K562 (cell line): ENCODE data around the gene SLC13A4.

Experiments used
- BRD4 ChIP-seq: fragments of 200-600 bp; sonication (generic); IDR thresholded peaks from 2 replicates; pipeline ENCODE4 v1.6.1; 2017; ENCODE audit warnings: inconsistent platforms
- KDM1A ChIP-seq, 2 experiments: fragments of 450-650 bp; IDR thresholded peaks; 2 replicates each; pipeline ENCODE4 v1.6.1; 2016; ENCODE audit warnings: mild to moderate bottlenecking in 2 of 2
- POLR2AphosphoS5 ChIP-seq: IDR thresholded peaks from 2 replicates; pipeline ENCODE4 v1.6.1; 2011; ENCODE audit warnings: mild to moderate bottlenecking, low read depth, low read length, moderate library complexity; ENCODE audit not compliant: control insufficient read depth, insufficient read depth
- RFX1 ChIP-seq: fragments of 450-650 bp; IDR thresholded peaks from 2 replicates; pipeline ENCODE4 v1.6.1; 2016; ENCODE audit warnings: mild to moderate bottlenecking, moderate library complexity
- SIN3A ChIP-seq, 2 experiments: fragments of 150-350 bp in 1 of 2; IDR thresholded peaks; 2 replicates each; pipeline ENCODE4 v1.6.1; 2011 to 2016; ENCODE audit warnings: borderline replicate concordance in 2 of 2, low read depth in 2 of 2, low read length in 2 of 2, mild to moderate bottlenecking in 2 of 2, moderate library complexity in 2 of 2; ENCODE audit not compliant: control insufficient read depth in 1 of 2
- ZFP36 ChIP-seq: fragments of 150-350 bp; IDR thresholded peaks from 2 replicates; pipeline ENCODE4 v1.6.1; 2018; ENCODE audit warnings: low read length, low read depth; ENCODE audit not compliant: partially characterized antibody
- ZNF584 ChIP-seq: fragments of 200-800 bp; sonication (Bioruptor generic); IDR thresholded peaks from 2 replicates; pipeline ENCODE4 v1.6.1; 2016; ENCODE audit warnings: low read depth, mild to moderate bottlenecking, missing genetic modification characterization, missing compliant biosample characterization
- TF ChIP-seq, protein P1 (sequence below): fragments of 250-450 bp; sonication (Bioruptor Pico); IDR thresholded peaks from 2 replicates; pipeline ENCODE4 v1.5.0; 2020; ENCODE audit warnings: mild to moderate bottlenecking
- TF ChIP-seq, protein P2 (sequence below), 2 experiments: fragments of 450-650 bp; formaldehyde crosslinking in 1 of 2; IDR thresholded peaks; 2 replicates each; pipeline versions ENCODE4 v1.4.0 to v1.6.1; 2014 to 2020; ENCODE audit warnings: mild to moderate bottlenecking in 2 of 2, borderline replicate concordance in 1 of 2, low read depth in 1 of 2

GRCh38 chr7:135718219-135718618 is 9.8 kb downstream of the SLC13A4 start:
- no peak for TF ChIP-seq ZFP36
- no peak for TF ChIP-seq SIN3A (IDR thresholded peaks at IDR 0.05; ENCODE audit: borderline replicate concordance in 2 of 2, control insufficient read depth in 1 of 2, low read depth in 2 of 2, low read length in 2 of 2)
- TF ChIP-seq BRD4 = no peak
- no peak for TF ChIP-seq RFX1
- TF ChIP-seq, protein P1, sequence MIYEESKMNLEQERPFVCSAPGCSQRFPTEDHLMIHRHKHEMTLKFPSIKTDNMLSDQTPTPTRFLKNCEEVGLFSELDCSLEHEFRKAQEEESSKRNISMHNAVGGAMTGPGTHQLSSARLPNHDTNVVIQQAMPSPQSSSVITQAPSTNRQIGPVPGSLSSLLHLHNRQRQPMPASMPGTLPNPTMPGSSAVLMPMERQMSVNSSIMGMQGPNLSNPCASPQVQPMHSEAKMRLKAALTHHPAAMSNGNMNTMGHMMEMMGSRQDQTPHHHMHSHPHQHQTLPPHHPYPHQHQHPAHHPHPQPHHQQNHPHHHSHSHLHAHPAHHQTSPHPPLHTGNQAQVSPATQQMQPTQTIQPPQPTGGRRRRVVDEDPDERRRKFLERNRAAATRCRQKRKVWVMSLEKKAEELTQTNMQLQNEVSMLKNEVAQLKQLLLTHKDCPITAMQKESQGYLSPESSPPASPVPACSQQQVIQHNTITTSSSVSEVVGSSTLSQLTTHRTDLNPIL = no peak
- TF ChIP-seq, protein P2, sequence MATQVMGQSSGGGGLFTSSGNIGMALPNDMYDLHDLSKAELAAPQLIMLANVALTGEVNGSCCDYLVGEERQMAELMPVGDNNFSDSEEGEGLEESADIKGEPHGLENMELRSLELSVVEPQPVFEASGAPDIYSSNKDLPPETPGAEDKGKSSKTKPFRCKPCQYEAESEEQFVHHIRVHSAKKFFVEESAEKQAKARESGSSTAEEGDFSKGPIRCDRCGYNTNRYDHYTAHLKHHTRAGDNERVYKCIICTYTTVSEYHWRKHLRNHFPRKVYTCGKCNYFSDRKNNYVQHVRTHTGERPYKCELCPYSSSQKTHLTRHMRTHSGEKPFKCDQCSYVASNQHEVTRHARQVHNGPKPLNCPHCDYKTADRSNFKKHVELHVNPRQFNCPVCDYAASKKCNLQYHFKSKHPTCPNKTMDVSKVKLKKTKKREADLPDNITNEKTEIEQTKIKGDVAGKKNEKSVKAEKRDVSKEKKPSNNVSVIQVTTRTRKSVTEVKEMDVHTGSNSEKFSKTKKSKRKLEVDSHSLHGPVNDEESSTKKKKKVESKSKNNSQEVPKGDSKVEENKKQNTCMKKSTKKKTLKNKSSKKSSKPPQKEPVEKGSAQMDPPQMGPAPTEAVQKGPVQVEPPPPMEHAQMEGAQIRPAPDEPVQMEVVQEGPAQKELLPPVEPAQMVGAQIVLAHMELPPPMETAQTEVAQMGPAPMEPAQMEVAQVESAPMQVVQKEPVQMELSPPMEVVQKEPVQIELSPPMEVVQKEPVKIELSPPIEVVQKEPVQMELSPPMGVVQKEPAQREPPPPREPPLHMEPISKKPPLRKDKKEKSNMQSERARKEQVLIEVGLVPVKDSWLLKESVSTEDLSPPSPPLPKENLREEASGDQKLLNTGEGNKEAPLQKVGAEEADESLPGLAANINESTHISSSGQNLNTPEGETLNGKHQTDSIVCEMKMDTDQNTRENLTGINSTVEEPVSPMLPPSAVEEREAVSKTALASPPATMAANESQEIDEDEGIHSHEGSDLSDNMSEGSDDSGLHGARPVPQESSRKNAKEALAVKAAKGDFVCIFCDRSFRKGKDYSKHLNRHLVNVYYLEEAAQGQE (IDR thresholded peaks at IDR 0.05; ENCODE audit: borderline replicate concordance) = no peak
- TF ChIP-seq, protein P2 (CRISPR knock-in tag; IDR thresholded peaks at IDR 0.05; ENCODE audit: low read depth) = no peak
- TF ChIP-seq KDM1A (IDR thresholded peaks at IDR 0.05) = no peak
- no peak for TF ChIP-seq POLR2AphosphoS5
- no peak for TF ChIP-seq ZNF584 (CRISPR knock-in tag)
